Cardiac muscle cell (in vitro differentiated cells and primary cell): ENCODE results near the gene FAHD2A. TPM values are rescaled to one million over a fixed set of nuclear protein-coding genes. Genes with fewer than 3 reads are reported as not detected.
"Not testable (repeated sequence)": the region's sequence is repeated elsewhere in the genome, so short reads cannot be mapped to it uniquely, and the experiment has no call there.

Experiments used
- DNase-seq, 2 donors: peaks; one replicate each; pipeline versions ENCODE4 v3.0.0 to v3.0.0-alpha.2; 2010 to 2017; ENCODE audit warnings: low read depth in 1 of 2, low spot score in 1 of 2
- H3K27ac ChIP-seq: fragments of 200-600 bp; sonication (generic); 2 replicates; pipeline ENCODE4 v1.5.1; 2016
- H3K27me3 ChIP-seq: fragments of 200-600 bp; sonication (generic); 2 replicates; pipeline ENCODE4 v1.6.0; 2016; ENCODE audit warnings: control low read depth
- H3K36me3 ChIP-seq: fragments of 200-600 bp; sonication (generic); 2 replicates; pipeline ENCODE4 v1.5.1; 2016; ENCODE audit warnings: control low read depth
- H3K4me1 ChIP-seq: fragments of 200-600 bp; sonication (generic); 2 replicates; pipeline ENCODE4 v1.8.1; 2017; ENCODE audit warnings: low read depth, mild to moderate bottlenecking, mixed run types
- H3K4me3 ChIP-seq: fragments of 200-600 bp; sonication (generic); 2 replicates; pipeline ENCODE4 v1.5.1; 2016; ENCODE audit warnings: mild to moderate bottlenecking
- H3K9me3 ChIP-seq: fragments of 200-600 bp; sonication (generic); 2 replicates; pipeline ENCODE4 v1.5.1; 2017; ENCODE audit warnings: low read depth, mild to moderate bottlenecking, control low read depth
- CTCF ChIP-seq: IDR thresholded peaks from 2 replicates; pipeline ENCODE4 v1.5.1; 2012; ENCODE audit warnings: low read depth, mild to moderate bottlenecking, low read length
- polyA plus RNA-seq: library from polyadenylated mRNA; unstranded; fragments of >200 nt; fragmentation: Nextera tagmentation; extraction: Ambion mirVana; gene quantifications from 2 replicates; pipeline ENCODE4 v1.2.1, GENCODE V29; 2016
- total RNA-seq: library from RNA; depleted of rRNA; stranded (reverse); fragments of >200 nt; gene quantifications from 2 replicates; pipeline ENCODE4 v1.2.3, GENCODE V29; 2016

Gene FAHD2A
- total and polyA plus RNA-seq, 2 experiments from 2014 or later = 64.9 to 66.1 TPM

- peak; percentile 27 for TF ChIP-seq CTCF
- Histone ChIP-seq H3K4me3 (no peak overlapping the region), H3K36me3 (no peaks in the 10 kb centered on the region), H3K4me1 (no peaks in the 10 kb centered on the region), H3K27me3 (no peaks in the 10 kb centered on the region), H3K9me3 (no peaks in the 10 kb centered on the region), H3K27ac (no peak overlapping the region)
- no peak for DNase-seq
These were observed 9.6 kb upstream of the FAHD2A start for GRCh38 chr2:95392730-95393455.

- DNase-seq = no peak
- Histone ChIP-seq H3K27ac (no peak overlapping the region), H3K4me1 (no peaks in the 10 kb centered on the region), H3K9me3 (no peaks in the 10 kb centered on the region), H3K36me3 (no peaks in the 10 kb centered on the region), H3K27me3 (no peaks in the 10 kb centered on the region), H3K4me3 (no peak overlapping the region)
- no peak for TF ChIP-seq CTCF
These were observed 8.6 kb upstream of the FAHD2A start for GRCh38 chr2:95393901-95394300.

- H3K27ac ChIP-seq = no peak overlapping the region
- H3K9me3 ChIP-seq = no peaks in the 10 kb centered on the region
- peaks cover 5% of the 10 kb centered on the region for H3K4me1 ChIP-seq
- no peaks in the 10 kb centered on the region for H3K27me3 ChIP-seq
- H3K4me3 ChIP-seq = no peak overlapping the region
- TF ChIP-seq CTCF = no peak
- no peaks in the 10 kb centered on the region for H3K36me3 ChIP-seq
- DNase-seq = no peak
These were observed 3.4 kb upstream of the FAHD2A start for GRCh38 chr2:95399061-95399460.

- Histone ChIP-seq H3K4me1 (peaks cover 5% of the 10 kb centered on the region), H3K27ac (peak overlapping the region; percentile 85), H3K9me3 (no peaks in the 10 kb centered on the region), H3K4me3 (peak overlapping the region; percentile 89), H3K27me3 (no peaks in the 10 kb centered on the region), H3K36me3 (no peaks in the 10 kb centered on the region)
- no peak for TF ChIP-seq CTCF
- DNase-seq = no peak
These were observed 1.0 kb upstream of the FAHD2A start for GRCh38 chr2:95401480-95401879.

- not testable (repeated sequence) for H3K9me3 ChIP-seq, DNase-seq, H3K4me1 ChIP-seq, H3K27me3 ChIP-seq, H3K36me3 ChIP-seq
- Histone ChIP-seq H3K27ac (peak overlapping the region; percentile 85), H3K4me3 (peak overlapping the region; percentile 89)
These were observed 521 bp upstream of the FAHD2A start for GRCh38 chr2:95402004-95402369.

GRCh38 chr2:95403204-95403721, 755 bp downstream of the FAHD2A start:
- H3K27me3 ChIP-seq, H3K36me3 ChIP-seq, H3K9me3 ChIP-seq, H3K4me1 ChIP-seq: not testable (repeated sequence)
- Histone ChIP-seq H3K4me3 (peak overlapping the region; percentile 89), H3K27ac (peak overlapping the region; percentile 85)
- DNase-seq = peak; percentile 27 to 45
- TF ChIP-seq CTCF = peak; percentile 50

GRCh38 chr2:95403824-95404223, 1.3 kb downstream of the FAHD2A start:
- H3K36me3 ChIP-seq, H3K27ac ChIP-seq, DNase-seq, H3K4me1 ChIP-seq, H3K27me3 ChIP-seq, H3K9me3 ChIP-seq: not testable (repeated sequence)
- H3K4me3 ChIP-seq = peak overlapping the region; percentile 89

GRCh38 chr2:95404676-95405075, 2.2 kb downstream of the FAHD2A start:
- not testable (repeated sequence) for DNase-seq, H3K4me3 ChIP-seq, H3K9me3 ChIP-seq, H3K27me3 ChIP-seq, H3K4me1 ChIP-seq, H3K36me3 ChIP-seq, H3K27ac ChIP-seq

GRCh38 chr2:95411239-95411638, 8.7 kb downstream of the FAHD2A start:
- H3K4me1 ChIP-seq, H3K27me3 ChIP-seq, H3K9me3 ChIP-seq, H3K4me3 ChIP-seq, H3K36me3 ChIP-seq, H3K27ac ChIP-seq: not testable (repeated sequence)
- DNase-seq = peak in 1 of 2 donors; percentile 41
